NCI-H1048 (cell line): Measurements from ENCODE around the gene FZD4.
"Not testable (repeated sequence)": the region's sequence is repeated elsewhere in the genome, so short reads cannot be mapped to it uniquely, and the experiment has no call there.

ENCODE experiments used
- DNase-seq: peaks from one replicate; lab custom pipeline; 2025; lab: John Stamatoyannopoulos, UW

Gene FZD4

GRCh38 chr11:86972734-86973133 is 17.5 kb upstream of the FZD4 start:
- DNase-seq, result no peak

- DNase-seq, result no peak
Observed at GRCh38 chr11:86969258-86969657, 14.1 kb upstream of the FZD4 start.

GRCh38 chr11:86967601-86968000 is 12.4 kb upstream of the FZD4 start:
- DNase-seq, result not testable (repeated sequence)

DNA sequence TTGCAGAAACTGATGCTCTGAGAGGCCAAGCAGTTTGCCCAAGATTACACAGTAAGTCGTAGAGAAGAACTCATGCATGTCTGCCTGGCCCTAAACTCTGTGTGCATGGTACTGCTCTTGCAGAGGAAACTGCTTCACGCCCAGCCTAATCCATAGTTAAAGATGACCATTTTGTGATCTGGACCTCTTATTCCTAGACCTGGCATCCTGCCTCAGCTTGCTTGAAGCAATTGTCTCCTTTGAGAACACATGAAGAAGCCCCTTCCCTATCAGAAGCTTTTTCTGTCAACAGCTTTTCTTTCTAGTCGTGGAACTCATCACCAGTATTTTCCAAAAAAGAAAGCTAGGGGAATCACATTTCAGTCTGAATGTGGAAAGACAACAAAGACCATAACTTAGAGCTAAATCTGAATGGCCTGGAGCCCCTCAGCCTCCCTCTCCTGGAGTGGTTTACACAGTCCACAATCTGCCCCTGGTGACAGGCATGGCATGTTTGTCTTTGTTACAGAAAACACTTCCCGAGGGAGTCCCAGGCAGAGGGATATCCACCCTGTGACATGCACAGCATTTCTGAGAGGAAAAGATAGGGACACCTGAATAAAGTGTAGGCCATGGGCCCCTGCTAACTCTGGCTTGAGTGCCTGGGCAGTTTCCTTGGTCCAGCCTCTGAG is 2.9 kb upstream of the FZD4 start:
- DNase-seq, result no peak

- no peak for DNase-seq
Observed at GRCh38 chr11:86956905-86957195, 1.7 kb upstream of the FZD4 start.

GRCh38 chr11:86955111-86955360 is 159 bp downstream of the FZD4 start:
- DNase-seq, result no peak

GRCh38 chr11:86954269-86955110 is 705 bp downstream of the FZD4 start:
- no peak for DNase-seq

GRCh38 chr11:86952221-86952875 is 2.8 kb downstream of the FZD4 start:
- DNase-seq, result no peak

DNA sequence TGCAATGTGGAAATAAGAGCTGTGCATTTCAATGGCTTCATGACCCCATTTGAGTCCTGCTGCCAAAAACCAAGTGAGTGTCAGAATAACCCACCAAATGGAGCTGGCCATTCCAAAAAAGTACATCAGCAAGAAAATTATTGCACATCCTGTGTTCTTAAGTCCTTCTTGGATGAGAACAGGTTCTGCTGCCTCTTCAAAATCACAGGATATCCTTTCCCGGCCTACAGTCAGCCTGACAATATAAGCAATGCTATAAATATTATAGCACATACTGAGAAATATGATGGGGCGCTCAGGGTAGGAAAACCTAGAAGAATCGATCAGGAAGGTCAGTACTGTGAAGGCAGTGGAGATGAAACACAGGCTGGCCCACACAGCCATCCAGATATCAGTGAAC is 3.5 kb downstream of the FZD4 start:
- DNase-seq, result no peak

- no peak for DNase-seq
Observed at GRCh38 chr11:86950661-86950995, 4.6 kb downstream of the FZD4 start.

- DNase-seq, result no peak
Observed at GRCh38 chr11:86949995-86950660, 5.1 kb downstream of the FZD4 start.

GRCh38 chr11:86948733-86949132 is 6.5 kb downstream of the FZD4 start:
- no peak for DNase-seq

DNA sequence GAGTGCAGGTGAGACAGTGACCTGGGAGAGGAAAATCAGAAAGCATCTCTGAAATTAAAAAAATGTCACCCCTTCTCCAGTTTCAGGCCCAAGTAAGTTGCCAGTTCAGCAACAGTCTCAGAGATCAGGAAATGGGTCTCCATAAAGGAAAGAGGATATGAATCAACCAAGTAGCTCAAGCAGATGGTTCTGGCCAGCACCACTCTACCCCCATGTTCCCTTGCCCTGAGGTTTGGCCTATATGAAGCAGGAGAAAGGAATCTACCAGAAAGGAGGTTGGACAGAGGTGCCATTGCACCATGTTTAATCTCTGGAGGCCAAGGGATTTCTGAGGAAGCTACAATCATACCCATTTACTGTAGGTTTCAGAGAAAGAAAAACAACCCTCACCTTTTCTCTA is 7.7 kb downstream of the FZD4 start:
- no peak for DNase-seq

DNA sequence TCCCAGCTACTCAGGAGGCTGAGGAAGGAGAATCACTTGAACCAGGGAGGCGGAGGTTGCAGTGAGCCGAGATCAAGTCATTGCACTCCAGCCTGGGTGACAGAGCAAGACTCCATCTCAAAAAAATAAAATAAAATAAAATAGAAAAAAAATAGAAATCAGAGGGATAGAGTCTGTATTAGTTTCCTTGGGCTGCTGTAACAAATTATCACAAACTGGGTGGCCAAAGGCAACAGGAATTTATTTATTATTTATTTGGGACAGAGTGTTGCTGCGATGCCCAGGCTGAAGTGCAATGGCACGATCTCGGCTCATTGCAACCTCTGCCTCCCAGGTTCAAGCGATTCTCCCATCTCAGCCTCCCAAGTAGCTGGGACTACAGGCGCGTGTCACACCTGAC is 11.7 kb downstream of the FZD4 start:
- DNase-seq, result not testable (repeated sequence)

DNA sequence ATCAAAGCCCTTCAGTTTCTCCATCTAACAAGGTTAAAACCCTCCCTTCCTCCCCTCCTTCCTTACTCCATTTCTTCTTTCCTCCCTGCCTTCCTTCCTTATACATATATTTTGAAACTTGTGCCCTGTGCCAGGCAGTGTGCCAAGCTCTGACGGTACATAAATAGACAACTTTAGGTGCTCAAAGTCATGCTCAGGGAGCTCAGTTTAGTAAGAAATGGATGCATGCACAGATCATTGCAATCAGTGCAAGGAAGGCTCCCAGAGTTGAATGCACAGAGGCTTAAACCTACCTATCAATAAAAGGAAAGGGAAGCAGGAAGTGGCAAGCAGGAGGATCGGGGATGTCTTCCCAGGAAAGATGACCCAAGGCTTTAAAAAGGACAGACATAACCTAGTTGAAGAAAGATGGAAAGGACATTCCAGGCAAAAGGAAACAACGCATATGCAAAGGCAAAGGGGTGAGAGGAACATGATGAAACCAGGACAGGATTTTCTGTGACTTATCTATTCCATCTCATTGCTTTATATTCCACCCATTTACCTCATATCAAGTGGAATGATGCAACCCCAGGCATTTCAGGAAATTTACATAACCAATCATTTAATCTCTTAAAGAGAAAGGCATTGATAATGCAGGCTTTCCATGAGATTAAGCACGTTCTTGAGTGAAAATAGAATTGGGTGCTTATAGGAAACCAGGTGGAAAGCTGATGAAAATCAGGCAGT is 13.2 kb downstream of the FZD4 start:
- DNase-seq, result no peak

DNA sequence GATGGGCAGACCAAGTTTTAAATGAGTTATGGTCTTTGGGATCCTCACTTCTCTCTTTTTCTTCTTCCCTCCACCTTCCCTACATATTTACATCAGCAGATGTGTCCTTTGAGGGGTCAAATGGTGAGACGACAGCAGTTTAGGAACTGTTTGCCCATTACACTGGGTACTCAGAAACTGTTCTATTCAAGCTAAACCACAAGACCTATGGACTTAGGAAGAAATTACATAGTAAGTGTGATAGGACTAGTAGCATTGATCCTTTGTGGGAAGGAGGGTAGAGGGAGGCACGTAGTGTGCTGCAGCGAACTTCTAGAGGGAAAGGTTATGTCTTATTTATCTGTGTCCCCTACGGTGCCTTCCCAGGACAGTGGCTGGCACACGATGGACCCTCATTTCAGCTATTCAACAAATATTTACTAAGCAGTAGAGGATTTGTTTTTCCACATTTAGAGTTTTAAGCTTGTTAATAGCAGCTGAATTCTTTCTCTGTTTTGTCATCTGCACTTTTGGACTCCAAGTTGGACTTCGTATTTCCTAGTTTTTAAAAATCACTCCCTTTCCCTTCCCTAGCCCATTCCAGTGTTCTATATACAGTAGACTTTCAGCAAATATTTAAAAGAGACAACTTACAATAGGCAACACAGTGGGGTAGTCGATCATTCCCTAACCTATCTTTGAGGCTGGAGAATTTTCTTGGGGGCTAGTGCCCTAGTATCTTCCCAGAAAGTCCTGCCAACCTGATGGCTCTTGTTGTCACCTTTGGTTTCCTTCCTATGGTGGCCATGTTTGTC is 13.9 kb downstream of the FZD4 start:
- no peak for DNase-seq

DNA sequence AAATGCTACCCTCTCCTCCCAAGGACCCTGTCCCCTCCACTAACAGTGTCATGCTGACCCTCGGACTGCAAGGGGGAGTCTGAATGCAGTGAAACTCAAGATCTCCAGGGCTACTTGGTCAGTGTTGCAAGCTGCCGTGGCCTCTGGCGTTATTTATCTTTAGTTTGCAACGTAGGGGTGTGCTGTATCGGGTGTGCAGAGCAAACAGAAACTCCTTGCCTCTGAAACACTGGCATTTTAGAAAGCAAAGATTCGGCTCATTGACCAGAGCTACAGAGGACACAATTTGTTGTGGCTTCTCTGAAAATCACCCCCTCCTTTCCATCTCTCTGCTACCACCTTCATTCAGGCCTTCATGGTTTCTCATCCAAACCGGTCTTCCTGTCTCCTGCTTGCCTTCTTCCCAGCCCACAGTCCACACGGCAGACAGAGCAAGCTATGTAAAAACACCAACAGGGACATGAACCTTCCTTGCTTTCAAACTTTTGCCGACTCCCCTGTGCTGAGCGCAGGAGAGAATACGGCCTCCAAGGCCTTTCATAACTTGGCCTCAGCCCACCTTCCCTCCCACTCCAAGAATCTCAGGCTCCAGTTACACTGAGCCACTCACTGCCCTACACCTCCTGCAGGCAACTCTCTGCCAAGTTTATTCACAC is 14.9 kb downstream of the FZD4 start:
- DNase-seq, result no peak

GRCh38 chr11:86938900-86939880 is 16.0 kb downstream of the FZD4 start:
- DNase-seq, result no peak

DNA sequence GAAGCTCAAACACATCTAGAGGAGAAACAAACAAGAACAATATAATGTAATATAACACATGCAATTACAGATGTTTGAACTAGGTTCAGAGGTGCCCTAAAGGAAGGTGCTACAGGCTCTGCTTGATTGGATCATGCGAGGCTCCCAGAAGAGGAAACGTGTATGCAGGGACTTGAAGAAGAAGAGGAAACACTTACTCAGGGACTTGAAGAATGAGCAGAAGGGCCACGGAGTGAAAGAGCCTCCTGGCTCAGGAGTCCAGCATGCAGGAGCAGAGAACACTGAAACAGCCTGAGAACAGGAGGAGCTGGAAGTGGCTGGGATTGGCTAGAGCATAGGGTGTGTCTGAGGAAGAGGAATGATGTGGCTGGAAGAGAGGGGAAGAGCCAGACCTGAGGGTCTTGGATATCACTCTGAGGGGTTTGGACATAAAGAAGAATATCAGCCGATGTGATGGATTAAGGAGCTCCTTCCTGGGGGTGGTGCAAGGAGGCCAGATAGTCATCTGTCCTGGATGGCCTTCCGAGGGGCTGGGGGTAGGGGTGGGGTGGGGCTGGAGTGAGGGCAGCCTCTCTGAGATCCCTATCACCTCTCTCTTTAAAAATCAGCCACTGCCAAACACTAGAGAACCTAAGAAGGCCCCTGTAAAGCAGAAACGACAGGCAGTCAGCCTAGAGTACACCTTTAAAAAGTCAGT is 16.8 kb downstream of the FZD4 start:
- DNase-seq, result no peak
